SKM-1 (cell line): ENCODE results near the gene GPLD1.
"Not testable (repeated sequence)": the region's sequence is repeated elsewhere in the genome, so short reads cannot be mapped to it uniquely, and the experiment has no call there.

Source experiments
- DNase-seq: peaks from one replicate; lab custom pipeline; 2025; ENCODE audit not compliant: unreplicated experiment; lab: John Stamatoyannopoulos, UW

The GPLD1 gene

GRCh38 chr6:24425091-24425490, 64.3 kb downstream of the GPLD1 start:
- no peak for DNase-seq

GRCh38 chr6:24419526-24419925, 69.9 kb downstream of the GPLD1 start:
- no peak for DNase-seq

- DNase-seq: no peak
Measured at GRCh38 chr6:24415753-24416152, 73.6 kb downstream of the GPLD1 start.

GRCh38 chr6:24414531-24414930, 74.8 kb downstream of the GPLD1 start:
- not testable (repeated sequence) for DNase-seq

- DNase-seq: no peak
Measured at GRCh38 chr6:24412294-24412693, 77.1 kb downstream of the GPLD1 start.

GRCh38 chr6:24410622-24411021, 78.8 kb downstream of the GPLD1 start:
- no peak for DNase-seq

GRCh38 chr6:24408719-24409410, 80.5 kb downstream of the GPLD1 start:
- no peak for DNase-seq

GRCh38 chr6:24405262-24405661, 84.1 kb downstream of the GPLD1 start:
- no peak for DNase-seq

GRCh38 chr6:24403501-24403824, 85.9 kb downstream of the GPLD1 start:
- DNase-seq: no peak

- peak; percentile 52 for DNase-seq
Measured at GRCh38 chr6:24402697-24403500, 86.5 kb downstream of the GPLD1 start, which contains the start of gene MRS2. MRS2 (plus strand) TSS chr6:24402936; CDS start chr6:24403047, 111 bp downstream.

GRCh38 chr6:24401458-24401857, 87.9 kb downstream of the GPLD1 start:
- no peak for DNase-seq

- not testable (repeated sequence) for DNase-seq
Measured at GRCh38 chr6:24400045-24401039, 89.0 kb downstream of the GPLD1 start.

GRCh38 chr6:24397631-24398030, 91.7 kb downstream of the GPLD1 start:
- no peak for DNase-seq

- DNase-seq: no peak
Measured at GRCh38 chr6:24396824-24397223, 92.6 kb downstream of the GPLD1 start.

GRCh38 chr6:24394780-24395437, 94.5 kb downstream of the GPLD1 start:
- peak; percentile 39 for DNase-seq

GRCh38 chr6:24394061-24394779, 95.2 kb downstream of the GPLD1 start:
- DNase-seq: no peak

- DNase-seq: no peak
Measured at GRCh38 chr6:24391756-24392405, 97.5 kb downstream of the GPLD1 start.

GRCh38 chr6:24391208-24391607, 98.2 kb downstream of the GPLD1 start:
- no peak for DNase-seq

- DNase-seq: no peak
Measured at GRCh38 chr6:24387818-24388217, 101.6 kb downstream of the GPLD1 start.
